H1 (cell line): ENCODE results near the gene ATP2B3. TPM values are rescaled to one million over a fixed set of nuclear protein-coding genes. Genes with fewer than 3 reads are reported as not detected.

ENCODE experiments used
- CEBPB ChIP-seq: IDR thresholded peaks from 2 replicates; pipeline ENCODE4 v1.6.1; 2012; ENCODE audit warnings: low read depth, low read length
- HDAC2 ChIP-seq, 2 experiments: fragments of 300-600 bp in 1 of 2; sonication (generic) in 1 of 2; IDR thresholded peaks; 2 replicates each; pipeline ENCODE4 v1.6.1; 2011 to 2012; ENCODE audit warnings: low read depth in 2 of 2, low read length in 2 of 2, mild to moderate bottlenecking in 2 of 2, moderate library complexity in 2 of 2, borderline replicate concordance in 1 of 2, inconsistent platforms in 1 of 2
- RAD21 ChIP-seq, 2 experiments: IDR thresholded peaks in 1 of 2; conservative IDR thresholded peaks in 1 of 2; 2 replicates each; pipeline ENCODE4 v1.6.1; 2011; ENCODE audit warnings: low read depth in 2 of 2, low read length in 2 of 2, improper control_type of control experiment in 1 of 2, inconsistent platforms in 1 of 2, mild to moderate bottlenecking in 1 of 2, moderate library complexity in 1 of 2
- RFX5 ChIP-seq: IDR thresholded peaks from 2 replicates; pipeline ENCODE4 v1.6.1; 2011; ENCODE audit warnings: low read depth, low read length, improper control_type of control experiment, borderline replicate concordance
- SAP30 ChIP-seq: fragments of 300-600 bp; sonication (generic); IDR thresholded peaks from 2 replicates; pipeline ENCODE4 v1.7.1; 2012; ENCODE audit warnings: low read length, moderate library complexity, mild to moderate bottlenecking, inconsistent platforms; ENCODE audit not compliant: insufficient read depth, insufficient replicate concordance
- polyA plus RNA-seq, 7 experiments: library from polyadenylated mRNA; depleted of rRNA in 3 of 7; stranded (reverse) in 5 of 7; unstranded in 2 of 7; fragments of >200 nt in 5 of 7; fragments of 200-250 nt in 2 of 7; gene quantifications; 1 replicate in 5 of 7; 2 replicates in 1 of 7; 4 replicates in 1 of 7; pipeline versions ENCODE4 v1.2.1 to v1.2.3, GENCODE V29; 2011 to 2013; ENCODE audit warnings: missing spikeins in 2 of 7, mixed read lengths in 2 of 7
- total RNA-seq: library from RNA; stranded (reverse); fragmentation: NEBNext Ultra II Directional; extraction: Animal tissue kit (Norgen Biotek cat#: 25700); gene quantifications from 2 replicates; pipeline ENCODE4 v1.2.1, GENCODE V29; 2021
- TF ChIP-seq, protein P1 (sequence below): fragments of 300-600 bp; sonication (generic); IDR thresholded peaks from 2 replicates; pipeline ENCODE4 v1.7.1; 2012; ENCODE audit warnings: low read length, moderate library complexity, mild to moderate bottlenecking, inconsistent platforms; ENCODE audit not compliant: insufficient replicate concordance

Gene ATP2B3
- total and polyA plus RNA-seq, 2 of the 8 experiments (the other 6 are each of a cell fraction or from before 2014, with no cell fraction given) = 0.14 to 0.19 TPM

DNA sequence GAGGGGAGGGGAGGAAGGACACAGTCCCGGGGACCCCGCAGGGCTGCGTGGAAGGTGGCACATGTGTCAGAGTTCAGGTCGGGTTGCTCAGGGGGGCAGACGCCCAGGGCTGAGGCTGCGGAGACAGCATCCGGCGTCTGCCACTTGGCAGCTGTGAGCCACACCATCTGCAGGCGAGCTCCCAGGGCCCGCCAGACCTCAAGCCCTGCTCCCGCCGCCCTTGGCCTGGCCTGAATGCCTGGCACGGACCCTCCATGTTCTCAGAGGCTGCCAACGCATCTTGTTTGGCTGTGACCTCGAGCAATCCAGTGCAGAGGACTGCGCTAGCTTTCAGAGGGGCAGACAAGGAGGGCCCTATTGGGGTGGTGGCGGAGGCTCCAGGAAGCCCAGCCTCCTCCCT is 17.6 kb upstream of the ATP2B3 start (continued):
- TF ChIP-seq, protein P1, sequence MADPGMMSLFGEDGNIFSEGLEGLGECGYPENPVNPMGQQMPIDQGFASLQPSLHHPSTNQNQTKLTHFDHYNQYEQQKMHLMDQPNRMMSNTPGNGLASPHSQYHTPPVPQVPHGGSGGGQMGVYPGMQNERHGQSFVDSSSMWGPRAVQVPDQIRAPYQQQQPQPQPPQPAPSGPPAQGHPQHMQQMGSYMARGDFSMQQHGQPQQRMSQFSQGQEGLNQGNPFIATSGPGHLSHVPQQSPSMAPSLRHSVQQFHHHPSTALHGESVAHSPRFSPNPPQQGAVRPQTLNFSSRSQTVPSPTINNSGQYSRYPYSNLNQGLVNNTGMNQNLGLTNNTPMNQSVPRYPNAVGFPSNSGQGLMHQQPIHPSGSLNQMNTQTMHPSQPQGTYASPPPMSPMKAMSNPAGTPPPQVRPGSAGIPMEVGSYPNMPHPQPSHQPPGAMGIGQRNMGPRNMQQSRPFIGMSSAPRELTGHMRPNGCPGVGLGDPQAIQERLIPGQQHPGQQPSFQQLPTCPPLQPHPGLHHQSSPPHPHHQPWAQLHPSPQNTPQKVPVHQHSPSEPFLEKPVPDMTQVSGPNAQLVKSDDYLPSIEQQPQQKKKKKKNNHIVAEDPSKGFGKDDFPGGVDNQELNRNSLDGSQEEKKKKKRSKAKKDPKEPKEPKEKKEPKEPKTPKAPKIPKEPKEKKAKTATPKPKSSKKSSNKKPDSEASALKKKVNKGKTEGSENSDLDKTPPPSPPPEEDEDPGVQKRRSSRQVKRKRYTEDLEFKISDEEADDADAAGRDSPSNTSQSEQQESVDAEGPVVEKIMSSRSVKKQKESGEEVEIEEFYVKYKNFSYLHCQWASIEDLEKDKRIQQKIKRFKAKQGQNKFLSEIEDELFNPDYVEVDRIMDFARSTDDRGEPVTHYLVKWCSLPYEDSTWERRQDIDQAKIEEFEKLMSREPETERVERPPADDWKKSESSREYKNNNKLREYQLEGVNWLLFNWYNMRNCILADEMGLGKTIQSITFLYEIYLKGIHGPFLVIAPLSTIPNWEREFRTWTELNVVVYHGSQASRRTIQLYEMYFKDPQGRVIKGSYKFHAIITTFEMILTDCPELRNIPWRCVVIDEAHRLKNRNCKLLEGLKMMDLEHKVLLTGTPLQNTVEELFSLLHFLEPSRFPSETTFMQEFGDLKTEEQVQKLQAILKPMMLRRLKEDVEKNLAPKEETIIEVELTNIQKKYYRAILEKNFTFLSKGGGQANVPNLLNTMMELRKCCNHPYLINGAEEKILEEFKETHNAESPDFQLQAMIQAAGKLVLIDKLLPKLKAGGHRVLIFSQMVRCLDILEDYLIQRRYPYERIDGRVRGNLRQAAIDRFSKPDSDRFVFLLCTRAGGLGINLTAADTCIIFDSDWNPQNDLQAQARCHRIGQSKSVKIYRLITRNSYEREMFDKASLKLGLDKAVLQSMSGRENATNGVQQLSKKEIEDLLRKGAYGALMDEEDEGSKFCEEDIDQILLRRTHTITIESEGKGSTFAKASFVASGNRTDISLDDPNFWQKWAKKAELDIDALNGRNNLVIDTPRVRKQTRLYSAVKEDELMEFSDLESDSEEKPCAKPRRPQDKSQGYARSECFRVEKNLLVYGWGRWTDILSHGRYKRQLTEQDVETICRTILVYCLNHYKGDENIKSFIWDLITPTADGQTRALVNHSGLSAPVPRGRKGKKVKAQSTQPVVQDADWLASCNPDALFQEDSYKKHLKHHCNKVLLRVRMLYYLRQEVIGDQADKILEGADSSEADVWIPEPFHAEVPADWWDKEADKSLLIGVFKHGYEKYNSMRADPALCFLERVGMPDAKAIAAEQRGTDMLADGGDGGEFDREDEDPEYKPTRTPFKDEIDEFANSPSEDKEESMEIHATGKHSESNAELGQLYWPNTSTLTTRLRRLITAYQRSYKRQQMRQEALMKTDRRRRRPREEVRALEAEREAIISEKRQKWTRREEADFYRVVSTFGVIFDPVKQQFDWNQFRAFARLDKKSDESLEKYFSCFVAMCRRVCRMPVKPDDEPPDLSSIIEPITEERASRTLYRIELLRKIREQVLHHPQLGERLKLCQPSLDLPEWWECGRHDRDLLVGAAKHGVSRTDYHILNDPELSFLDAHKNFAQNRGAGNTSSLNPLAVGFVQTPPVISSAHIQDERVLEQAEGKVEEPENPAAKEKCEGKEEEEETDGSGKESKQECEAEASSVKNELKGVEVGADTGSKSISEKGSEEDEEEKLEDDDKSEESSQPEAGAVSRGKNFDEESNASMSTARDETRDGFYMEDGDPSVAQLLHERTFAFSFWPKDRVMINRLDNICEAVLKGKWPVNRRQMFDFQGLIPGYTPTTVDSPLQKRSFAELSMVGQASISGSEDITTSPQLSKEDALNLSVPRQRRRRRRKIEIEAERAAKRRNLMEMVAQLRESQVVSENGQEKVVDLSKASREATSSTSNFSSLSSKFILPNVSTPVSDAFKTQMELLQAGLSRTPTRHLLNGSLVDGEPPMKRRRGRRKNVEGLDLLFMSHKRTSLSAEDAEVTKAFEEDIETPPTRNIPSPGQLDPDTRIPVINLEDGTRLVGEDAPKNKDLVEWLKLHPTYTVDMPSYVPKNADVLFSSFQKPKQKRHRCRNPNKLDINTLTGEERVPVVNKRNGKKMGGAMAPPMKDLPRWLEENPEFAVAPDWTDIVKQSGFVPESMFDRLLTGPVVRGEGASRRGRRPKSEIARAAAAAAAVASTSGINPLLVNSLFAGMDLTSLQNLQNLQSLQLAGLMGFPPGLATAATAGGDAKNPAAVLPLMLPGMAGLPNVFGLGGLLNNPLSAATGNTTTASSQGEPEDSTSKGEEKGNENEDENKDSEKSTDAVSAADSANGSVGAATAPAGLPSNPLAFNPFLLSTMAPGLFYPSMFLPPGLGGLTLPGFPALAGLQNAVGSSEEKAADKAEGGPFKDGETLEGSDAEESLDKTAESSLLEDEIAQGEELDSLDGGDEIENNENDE = no peak
- TF ChIP-seq RFX5 (no peak), RAD21 (IDR thresholded peaks at IDR 0.05 in 1 of 2, conservative IDR thresholded peaks at IDR 0.05 in 1 of 2; ENCODE audit: low read depth in 2 of 2, low read length in 2 of 2) (no peak), CEBPB (no peak), SAP30 (no peak), HDAC2 (IDR thresholded peaks at IDR 0.05; ENCODE audit: borderline replicate concordance in 1 of 2, low read depth in 2 of 2, low read length in 2 of 2) (no peak)
